ENCODE data around the gene MED15. TPM values are rescaled to one million over a fixed set of nuclear protein-coding genes. Genes with fewer than 3 reads are reported as not detected.

MED15 gene
- polyA plus RNA-seq, 2 donors: 31.0 to 55.9 TPM

DNA sequence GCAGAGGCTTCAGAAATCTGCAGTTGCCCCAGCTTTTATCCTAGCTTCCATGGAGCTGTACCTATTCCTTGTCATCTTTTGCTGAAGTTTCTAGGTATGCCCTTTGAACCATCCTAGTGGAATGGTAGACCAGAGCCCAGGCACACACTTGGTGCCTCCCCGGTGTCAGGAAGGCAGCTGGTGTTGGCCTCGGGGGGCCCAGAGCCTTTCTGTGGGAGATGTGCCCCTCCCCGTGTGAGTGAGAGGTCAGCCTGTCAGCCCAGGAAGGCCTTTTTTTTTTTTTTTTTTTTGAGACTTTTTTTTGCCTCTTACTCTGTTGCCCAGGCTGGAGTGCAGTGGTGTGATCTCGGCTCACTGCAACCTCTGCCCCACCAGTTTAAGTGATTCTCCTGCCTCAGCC is 58.4 kb downstream of the MED15 start:
- H3K27ac ChIP-seq (ENCODE audit: low read depth in 2 of 2, low read length in 1 of 2): peak overlapping the region; percentile 3 to 26
- 83 to 85% methylated on average over 4 of the region's 4 CpGs for WGBS, 2 donors
- H3K36me3 ChIP-seq (ENCODE audit: control insufficient read depth in 2 of 2, insufficient read depth in 2 of 2, low read length in 1 of 2): peaks cover 9 to 34% of the 10 kb centered on the region in 2 donors
- H3K4me1 ChIP-seq (ENCODE audit: control insufficient read depth in 2 of 2, insufficient read depth in 2 of 2, low read length in 1 of 2): peaks cover 13 to 35% of the 10 kb centered on the region in 2 donors
- H3K9me3 ChIP-seq (ENCODE audit: control insufficient read depth in 2 of 2, insufficient read depth in 1 of 2, low read depth in 1 of 2, low read length in 1 of 2): no peaks in the 10 kb centered on the region
- H3K27me3 ChIP-seq (ENCODE audit: control insufficient read depth in 1 of 2, insufficient read depth in 2 of 2, low read length in 2 of 2): no peaks in the 10 kb centered on the region
- H3K4me3 ChIP-seq (ENCODE audit: low read depth in 1 of 2, low read length in 2 of 2): no peak overlapping the region

DNA sequence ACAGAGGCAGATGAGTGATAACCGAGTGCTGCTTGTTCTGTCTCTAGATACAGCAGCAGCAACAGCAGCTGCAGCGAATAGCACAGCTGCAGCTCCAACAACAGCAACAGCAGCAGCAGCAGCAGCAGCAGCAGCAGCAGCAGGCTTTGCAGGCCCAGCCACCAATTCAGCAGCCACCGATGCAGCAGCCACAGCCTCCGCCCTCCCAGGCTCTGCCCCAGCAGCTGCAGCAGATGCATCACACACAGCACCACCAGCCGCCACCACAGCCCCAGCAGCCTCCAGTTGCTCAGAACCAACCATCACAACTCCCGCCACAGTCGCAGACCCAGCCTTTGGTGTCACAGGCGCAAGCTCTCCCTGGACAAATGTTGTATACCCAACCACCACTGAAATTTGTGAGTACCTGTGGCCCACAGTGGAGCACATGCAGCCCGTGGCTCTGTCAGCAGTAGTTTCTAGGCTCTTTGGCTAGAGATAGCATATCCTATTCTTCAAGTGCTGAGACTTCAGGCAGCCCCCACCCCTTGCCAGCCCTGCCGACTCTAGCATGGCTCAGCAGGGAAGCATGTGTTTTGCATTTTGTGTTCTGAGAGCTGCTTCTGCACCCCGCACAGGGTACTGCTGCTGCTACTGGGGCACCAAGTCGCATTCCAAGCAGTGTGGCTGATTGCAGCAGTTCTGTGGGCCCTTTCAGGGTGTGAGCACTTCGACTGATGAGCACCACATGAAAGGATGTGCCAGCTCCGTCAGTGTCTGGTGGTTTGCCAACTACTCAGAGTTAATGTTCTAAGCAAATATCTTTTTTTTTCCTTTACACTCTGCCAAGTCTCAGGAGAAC is 59.2 kb downstream of the MED15 start:
- 53 to 57% methylated on average over 14 of the region's 14 CpGs for WGBS, 2 donors
- Histone ChIP-seq H3K27ac (ENCODE audit: low read depth in 2 of 2, low read length in 1 of 2) (peak overlapping the region; percentile 74 to 79), H3K36me3 (ENCODE audit: control insufficient read depth in 2 of 2, insufficient read depth in 2 of 2, low read length in 1 of 2) (peaks cover 15 to 41% of the 10 kb centered on the region in 2 donors), H3K4me3 (ENCODE audit: low read depth in 1 of 2, low read length in 2 of 2) (peak overlapping the region in 1 of 2 donors; percentile 4), H3K27me3 (ENCODE audit: control insufficient read depth in 1 of 2, insufficient read depth in 2 of 2, low read length in 2 of 2) (no peaks in the 10 kb centered on the region), H3K4me1 (ENCODE audit: control insufficient read depth in 2 of 2, insufficient read depth in 2 of 2, low read length in 1 of 2) (peaks cover 13 to 39% of the 10 kb centered on the region in 2 donors), H3K9me3 (ENCODE audit: control insufficient read depth in 2 of 2, insufficient read depth in 1 of 2, low read depth in 1 of 2, low read length in 1 of 2) (no peaks in the 10 kb centered on the region)

DNA sequence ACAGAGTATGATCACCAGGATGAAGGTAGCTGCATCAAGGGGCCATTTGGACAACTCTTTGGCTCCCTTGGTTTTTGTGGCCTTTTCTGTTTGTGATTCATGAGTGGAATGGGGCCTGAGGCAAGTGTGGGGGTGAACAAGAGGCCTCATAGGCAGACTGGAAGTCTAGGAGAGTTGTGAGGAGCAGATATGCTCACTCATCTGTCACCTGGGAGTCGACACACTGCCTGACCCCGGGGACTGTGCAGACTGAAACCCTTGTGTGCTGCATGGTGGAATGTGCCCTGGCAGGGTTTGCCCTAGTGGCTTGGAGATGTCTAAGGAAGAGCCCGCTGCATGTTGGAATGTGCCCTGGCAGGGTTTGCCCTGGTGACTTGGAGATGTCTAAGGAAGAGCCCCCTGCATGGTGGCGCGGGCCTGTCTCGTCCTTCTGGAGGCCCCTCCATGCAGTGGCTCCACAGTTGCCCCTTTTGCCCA is 60.0 kb downstream of the MED15 start:
- Histone ChIP-seq H3K36me3 (ENCODE audit: control insufficient read depth in 2 of 2, insufficient read depth in 2 of 2, low read length in 1 of 2) (peaks cover 17 to 42% of the 10 kb centered on the region in 2 donors), H3K4me1 (ENCODE audit: control insufficient read depth in 2 of 2, insufficient read depth in 2 of 2, low read length in 1 of 2) (peaks cover 13 to 39% of the 10 kb centered on the region in 2 donors), H3K4me3 (ENCODE audit: low read depth in 1 of 2, low read length in 2 of 2) (no peak overlapping the region), H3K27ac (ENCODE audit: low read depth in 2 of 2, low read length in 1 of 2) (peak overlapping the region; percentile 72 to 85), H3K9me3 (ENCODE audit: control insufficient read depth in 2 of 2, insufficient read depth in 1 of 2, low read depth in 1 of 2, low read length in 1 of 2) (no peaks in the 10 kb centered on the region), H3K27me3 (ENCODE audit: control insufficient read depth in 1 of 2, insufficient read depth in 2 of 2, low read length in 2 of 2) (no peaks in the 10 kb centered on the region)
- WGBS, 2 donors: 48 to 53% methylated on average over 6 of the region's 6 CpGs

DNA sequence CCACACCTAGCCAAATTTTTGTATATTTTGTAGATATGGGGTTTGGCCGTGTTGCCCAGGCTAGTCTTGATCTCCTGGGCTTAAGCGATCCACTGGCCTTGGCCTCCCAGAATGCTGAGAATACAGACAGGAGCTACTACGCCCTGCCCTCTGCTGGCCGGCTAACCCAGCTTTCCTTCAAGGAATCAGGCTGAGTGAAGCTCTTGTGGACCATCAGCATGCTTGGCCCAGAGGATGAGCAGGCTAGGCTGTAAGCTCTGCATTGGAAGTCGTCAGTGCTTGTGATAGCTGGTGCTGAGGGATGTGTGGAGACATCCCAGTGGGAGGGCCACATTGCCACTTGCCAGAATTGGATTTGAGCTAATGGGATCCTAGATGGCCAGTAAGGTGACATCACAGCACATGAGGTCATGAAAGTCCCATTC is 60.6 kb downstream of the MED15 start:
- WGBS, 2 donors: 58 to 68% methylated on average over 5 of the region's 5 CpGs
- Histone ChIP-seq H3K36me3 (ENCODE audit: control insufficient read depth in 2 of 2, insufficient read depth in 2 of 2, low read length in 1 of 2) (peaks cover 20 to 46% of the 10 kb centered on the region in 2 donors), H3K9me3 (ENCODE audit: control insufficient read depth in 2 of 2, insufficient read depth in 1 of 2, low read depth in 1 of 2, low read length in 1 of 2) (no peaks in the 10 kb centered on the region), H3K27ac (ENCODE audit: low read depth in 2 of 2, low read length in 1 of 2) (peak overlapping the region; percentile 85 to 88), H3K27me3 (ENCODE audit: control insufficient read depth in 1 of 2, insufficient read depth in 2 of 2, low read length in 2 of 2) (no peaks in the 10 kb centered on the region), H3K4me3 (ENCODE audit: low read depth in 1 of 2, low read length in 2 of 2) (no peak overlapping the region), H3K4me1 (ENCODE audit: control insufficient read depth in 2 of 2, insufficient read depth in 2 of 2, low read length in 1 of 2) (peaks cover 13 to 39% of the 10 kb centered on the region in 2 donors)

DNA sequence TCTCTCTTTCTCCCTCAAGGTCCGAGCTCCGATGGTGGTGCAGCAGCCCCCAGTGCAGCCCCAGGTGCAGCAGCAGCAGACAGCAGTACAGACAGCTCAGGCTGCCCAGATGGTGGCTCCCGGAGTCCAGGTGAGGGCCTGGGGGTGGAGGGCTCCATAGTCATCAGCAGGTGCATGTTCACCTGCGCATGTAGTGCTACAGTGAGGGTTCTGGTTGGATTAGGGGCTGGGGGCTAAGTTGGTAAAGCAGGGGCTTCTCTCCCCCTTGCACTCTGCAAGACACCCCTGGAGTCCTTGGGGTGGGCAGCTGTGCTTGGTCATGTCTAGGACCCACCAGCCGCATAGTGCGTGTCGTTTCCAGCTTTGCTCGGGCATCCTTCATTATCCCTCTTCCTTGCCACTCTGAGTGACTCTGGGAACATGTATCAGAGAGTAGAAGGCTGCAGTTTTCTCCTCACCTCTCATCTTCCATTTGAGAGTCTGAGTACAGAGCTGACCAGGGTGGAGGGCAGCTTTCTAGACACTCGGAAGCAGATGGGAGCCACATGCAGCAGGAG is 61.2 kb downstream of the MED15 start:
- Histone ChIP-seq H3K36me3 (ENCODE audit: control insufficient read depth in 2 of 2, insufficient read depth in 2 of 2, low read length in 1 of 2) (peaks cover 20 to 46% of the 10 kb centered on the region in 2 donors), H3K27me3 (ENCODE audit: control insufficient read depth in 1 of 2, insufficient read depth in 2 of 2, low read length in 2 of 2) (no peaks in the 10 kb centered on the region), H3K4me3 (ENCODE audit: low read depth in 1 of 2, low read length in 2 of 2) (no peak overlapping the region), H3K4me1 (ENCODE audit: control insufficient read depth in 2 of 2, insufficient read depth in 2 of 2, low read length in 1 of 2) (peaks cover 13 to 39% of the 10 kb centered on the region in 2 donors), H3K9me3 (ENCODE audit: control insufficient read depth in 2 of 2, insufficient read depth in 1 of 2, low read depth in 1 of 2, low read length in 1 of 2) (no peaks in the 10 kb centered on the region), H3K27ac (ENCODE audit: low read depth in 2 of 2, low read length in 1 of 2) (peak overlapping the region; percentile 57 to 88)
- WGBS, 2 donors: 76 to 81% methylated on average over 9 of the region's 9 CpGs

DNA sequence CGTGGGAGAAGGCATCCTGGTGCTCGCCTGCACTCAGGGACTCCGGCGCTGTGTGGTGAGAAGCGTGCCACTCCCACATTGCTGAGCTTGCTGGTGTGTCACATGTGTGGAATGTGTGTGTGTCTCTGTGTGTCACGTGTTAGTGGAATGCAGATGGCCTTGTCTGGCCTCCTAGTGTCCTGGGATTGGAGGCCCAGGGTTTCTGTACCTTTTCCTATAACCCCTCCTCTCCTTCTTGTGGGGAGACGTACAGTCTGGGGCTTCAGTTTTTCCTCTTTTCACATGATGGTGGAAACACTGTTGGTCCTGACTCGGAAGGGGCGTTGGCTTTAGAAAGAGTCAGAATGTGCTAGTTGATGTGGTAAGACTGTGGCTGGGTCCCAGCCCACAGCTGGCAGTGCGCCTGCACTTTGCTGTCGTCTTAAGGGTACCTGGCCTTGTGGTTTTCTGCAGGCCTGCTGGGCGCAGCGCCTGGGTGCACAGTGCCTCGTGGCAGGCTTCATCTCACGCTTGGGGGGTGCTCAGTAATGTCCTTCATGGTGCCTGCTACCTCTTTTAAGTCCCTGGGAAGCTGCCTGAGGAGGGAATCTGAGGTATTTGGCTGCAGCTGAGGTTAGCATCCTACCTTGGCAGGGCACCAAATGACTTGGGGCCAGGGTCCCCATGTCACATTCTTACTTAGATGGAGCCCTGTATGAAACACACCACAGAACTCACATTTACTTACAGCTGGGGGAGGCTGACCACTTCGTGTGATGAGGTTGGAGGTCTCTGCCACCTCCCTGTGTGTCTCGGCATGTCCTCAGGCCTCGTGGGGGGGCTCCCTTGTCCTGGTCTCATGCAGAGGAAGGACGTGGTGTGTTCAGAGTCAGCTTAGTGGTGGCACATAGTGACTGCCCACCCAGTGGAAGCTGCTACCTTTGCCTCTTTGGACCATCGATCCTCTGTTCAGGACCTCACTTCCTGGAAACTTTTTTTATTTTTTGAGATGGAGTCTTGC is 61.9 kb downstream of the MED15 start:
- Histone ChIP-seq H3K36me3 (ENCODE audit: control insufficient read depth in 2 of 2, insufficient read depth in 2 of 2, low read length in 1 of 2) (peaks cover 24 to 53% of the 10 kb centered on the region in 2 donors), H3K4me3 (ENCODE audit: low read depth in 1 of 2, low read length in 2 of 2) (no peak overlapping the region), H3K9me3 (ENCODE audit: control insufficient read depth in 2 of 2, insufficient read depth in 1 of 2, low read depth in 1 of 2, low read length in 1 of 2) (no peaks in the 10 kb centered on the region), H3K27me3 (ENCODE audit: control insufficient read depth in 1 of 2, insufficient read depth in 2 of 2, low read length in 2 of 2) (no peaks in the 10 kb centered on the region), H3K27ac (ENCODE audit: low read depth in 2 of 2, low read length in 1 of 2) (peak overlapping the region; percentile 57 to 88), H3K4me1 (ENCODE audit: control insufficient read depth in 2 of 2, insufficient read depth in 2 of 2, low read length in 1 of 2) (peaks cover 13 to 39% of the 10 kb centered on the region in 2 donors)
- WGBS, 2 donors: 33 to 39% methylated on average over 20 of the region's 20 CpGs

DNA sequence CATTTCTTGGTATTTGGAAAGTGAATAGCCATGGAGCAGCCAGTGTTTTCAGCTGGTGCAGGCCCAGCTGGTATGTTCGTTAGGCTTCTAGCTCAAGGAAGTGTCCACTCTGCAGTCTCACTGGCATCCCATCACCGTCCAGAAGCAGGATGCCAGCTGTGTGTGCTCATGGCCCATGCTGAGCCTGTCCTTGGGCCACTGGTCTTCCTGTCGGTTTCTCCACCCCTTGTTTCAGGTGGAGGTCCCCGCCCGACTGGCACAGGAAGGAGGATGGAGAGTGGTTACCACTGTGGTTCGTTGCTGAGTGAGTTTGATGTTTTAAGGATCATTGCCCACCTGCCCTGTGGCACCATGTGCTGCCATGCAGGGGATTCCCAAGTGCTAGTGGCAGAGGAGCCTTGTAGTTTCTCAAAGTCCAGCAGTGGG is 63.7 kb downstream of the MED15 start:
- H3K27ac ChIP-seq (ENCODE audit: low read depth in 2 of 2, low read length in 1 of 2): no peak overlapping the region

DNA sequence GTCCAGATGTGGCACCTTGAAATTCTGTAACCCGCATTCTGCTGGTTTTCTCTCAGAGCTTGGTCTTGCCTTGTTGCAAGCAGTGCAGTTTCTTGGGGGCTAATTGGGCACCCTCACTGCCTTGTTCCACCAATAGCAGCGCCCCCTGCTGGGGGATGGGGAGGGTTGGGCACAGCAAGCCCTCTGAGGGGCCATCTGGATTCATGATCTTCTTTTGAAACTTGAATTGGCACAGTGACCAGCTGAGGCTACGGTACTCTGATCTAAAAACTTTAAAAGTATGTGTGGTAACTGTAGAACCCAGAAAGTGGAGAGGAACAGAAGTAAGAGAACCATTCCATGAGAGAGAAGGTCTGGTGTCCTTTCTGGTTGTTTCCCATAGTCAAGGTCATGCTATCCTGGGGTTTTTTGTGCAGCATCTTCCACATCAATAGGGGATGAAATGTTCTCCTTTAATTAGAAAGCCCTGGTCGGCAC is 64.2 kb downstream of the MED15 start:
- Histone ChIP-seq H3K27ac (ENCODE audit: low read depth in 2 of 2, low read length in 1 of 2) (no peak overlapping the region), H3K36me3 (ENCODE audit: control insufficient read depth in 2 of 2, insufficient read depth in 2 of 2, low read length in 1 of 2) (peaks cover 22 to 54% of the 10 kb centered on the region in 2 donors), H3K4me1 (ENCODE audit: control insufficient read depth in 2 of 2, insufficient read depth in 2 of 2, low read length in 1 of 2) (peaks cover 10 to 33% of the 10 kb centered on the region in 2 donors), H3K9me3 (ENCODE audit: control insufficient read depth in 2 of 2, insufficient read depth in 1 of 2, low read depth in 1 of 2, low read length in 1 of 2) (no peaks in the 10 kb centered on the region), H3K4me3 (ENCODE audit: low read depth in 1 of 2, low read length in 2 of 2) (no peak overlapping the region), H3K27me3 (ENCODE audit: control insufficient read depth in 1 of 2, insufficient read depth in 2 of 2, low read length in 2 of 2) (no peaks in the 10 kb centered on the region)
- WGBS, 2 donors: 68 to 69% methylated on average over 4 of the region's 4 CpGs

More for the DNA sequence above, 63.7 kb downstream of the MED15 start:
- WGBS, 2 donors: 80 to 85% methylated on average over 6 of the region's 6 CpGs
- Histone ChIP-seq H3K9me3 (ENCODE audit: control insufficient read depth in 2 of 2, insufficient read depth in 1 of 2, low read depth in 1 of 2, low read length in 1 of 2) (no peaks in the 10 kb centered on the region), H3K4me3 (ENCODE audit: low read depth in 1 of 2, low read length in 2 of 2) (no peak overlapping the region), H3K27me3 (ENCODE audit: control insufficient read depth in 1 of 2, insufficient read depth in 2 of 2, low read length in 2 of 2) (no peaks in the 10 kb centered on the region), H3K4me1 (ENCODE audit: control insufficient read depth in 2 of 2, insufficient read depth in 2 of 2, low read length in 1 of 2) (peaks cover 13 to 37% of the 10 kb centered on the region in 2 donors), H3K36me3 (ENCODE audit: control insufficient read depth in 2 of 2, insufficient read depth in 2 of 2, low read length in 1 of 2) (peaks cover 24 to 53% of the 10 kb centered on the region in 2 donors)
